Activated T-cell treated with anti-CD3 and anti-CD28 coated beads for 1 hour (primary cell): Measurements from ENCODE around the gene ADAMTS7.
"Not testable (repeated sequence)": the region's sequence is repeated elsewhere in the genome, so short reads cannot be mapped to it uniquely, and the experiment has no call there.

Source experiments
- DNase-seq: peaks from one replicate; pipeline ENCODE4 v3.0.0-alpha.2; 2020; ENCODE audit warnings: low read depth

Gene ADAMTS7

DNA sequence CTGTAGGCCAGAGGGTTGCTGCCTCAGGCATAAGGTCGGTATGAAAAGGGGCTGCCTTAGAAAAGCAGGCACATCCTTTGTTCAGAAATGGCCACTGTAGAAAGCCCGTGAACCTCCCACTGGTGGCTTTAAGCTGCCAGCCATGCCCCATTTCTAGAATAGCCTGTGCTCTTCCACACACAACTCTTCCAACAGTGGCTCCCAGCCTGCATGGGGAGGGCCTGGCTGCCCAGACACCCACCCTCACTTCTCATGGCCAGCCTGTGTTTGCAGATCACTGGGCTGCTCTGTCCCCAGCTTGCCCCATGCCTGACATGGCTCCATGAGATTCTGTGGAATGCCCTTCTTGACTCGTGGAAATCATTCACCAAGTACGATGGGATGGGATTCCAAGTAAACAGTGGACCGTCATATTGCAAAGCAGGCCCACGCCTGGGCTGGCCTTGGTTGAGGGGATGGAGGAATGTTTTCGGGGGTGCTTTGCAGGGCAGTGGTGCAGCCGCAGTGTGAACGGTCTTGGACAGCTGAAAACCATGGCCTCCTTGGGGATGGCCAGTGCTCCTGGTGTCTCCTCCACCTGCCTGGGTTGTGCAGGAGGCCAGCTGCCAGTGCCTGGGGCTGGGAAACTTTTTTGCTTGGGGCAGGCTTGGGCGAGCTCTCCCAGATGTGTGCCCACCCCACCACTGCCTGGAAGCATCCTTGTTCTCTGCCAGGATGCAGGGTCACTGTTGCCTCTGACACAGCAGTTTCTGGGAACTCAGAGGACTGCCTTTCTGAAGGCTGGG lies 57.3 kb downstream of the ADAMTS7 start:
- not testable (repeated sequence) for DNase-seq

DNA sequence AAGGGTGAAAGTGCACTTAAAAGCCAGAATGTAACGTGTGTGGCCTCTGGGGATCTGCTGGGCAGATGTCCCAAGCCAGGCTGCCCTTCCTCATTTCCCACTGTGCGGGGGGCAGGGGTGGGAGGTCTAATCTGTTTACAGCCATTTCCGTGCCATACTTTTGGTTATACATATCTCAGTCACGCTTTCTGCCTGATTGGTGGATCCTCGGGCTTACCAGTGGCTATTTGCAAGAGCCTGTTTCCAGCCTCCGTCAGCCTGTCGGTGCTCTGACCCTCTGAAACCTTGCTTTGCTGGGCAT lies 58.0 kb downstream of the ADAMTS7 start:
- not testable (repeated sequence) for DNase-seq

DNA sequence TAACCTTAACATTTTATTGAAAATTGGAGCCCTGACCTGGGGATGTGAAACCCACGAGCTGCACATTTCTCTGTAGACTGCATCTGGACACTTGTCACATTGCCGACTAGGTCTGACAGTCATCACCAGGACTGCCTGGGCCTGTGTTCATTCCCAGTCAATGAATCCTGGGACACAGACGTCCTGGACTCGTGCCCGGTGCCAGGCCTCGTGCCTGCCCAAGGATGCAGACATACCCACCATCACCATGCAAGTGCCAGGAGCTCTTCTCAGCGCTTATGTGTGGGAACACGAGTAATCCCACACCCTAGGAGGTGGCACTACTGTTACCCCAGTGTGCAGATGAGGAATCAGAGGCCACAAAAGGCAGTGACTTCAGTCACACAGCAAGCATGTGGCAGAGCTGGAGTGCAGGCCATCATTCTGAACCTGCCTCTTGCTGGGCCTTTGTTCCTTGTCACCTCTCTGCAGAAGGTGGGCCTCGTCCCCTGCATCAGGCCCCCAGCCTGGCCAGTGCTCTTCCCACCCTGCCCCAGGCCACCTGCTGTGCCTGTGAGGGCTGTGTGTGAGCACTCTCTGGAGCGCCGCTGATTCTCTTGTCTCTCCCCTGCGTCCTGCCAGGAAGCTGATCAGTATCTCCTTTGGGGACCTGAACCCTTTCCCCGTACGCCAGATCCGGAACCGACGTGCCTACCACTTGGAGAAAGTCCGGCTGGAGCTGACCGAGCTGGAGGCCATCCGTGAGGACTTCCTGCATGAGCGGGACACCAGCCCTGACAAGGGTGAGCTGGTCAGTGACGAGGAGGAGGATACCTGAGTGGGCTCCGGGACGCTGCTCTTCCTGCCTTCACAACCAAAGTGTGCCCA lies 58.5 kb downstream of the ADAMTS7 start:
- DNase-seq = no peak

DNA sequence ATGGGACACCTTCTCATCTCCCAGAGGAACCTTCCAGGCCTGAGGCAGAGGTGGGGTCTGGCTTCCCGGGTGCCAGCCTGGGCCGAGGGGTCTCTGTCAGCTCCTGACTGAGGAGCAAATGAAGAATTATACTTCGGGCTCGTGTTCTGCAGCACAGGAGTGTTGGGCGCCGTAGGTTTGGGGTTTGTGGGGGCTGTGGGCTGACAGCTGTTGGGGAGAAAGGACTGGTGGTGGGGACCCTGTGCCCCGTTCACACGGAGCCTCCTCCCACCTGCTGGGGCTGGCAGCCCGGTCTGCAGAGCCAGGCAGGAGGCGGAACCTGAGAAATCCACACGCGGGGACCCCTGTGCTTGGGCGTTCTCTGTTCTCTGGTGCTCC lies 59.7 kb downstream of the ADAMTS7 start:
- no peak for DNase-seq

DNA sequence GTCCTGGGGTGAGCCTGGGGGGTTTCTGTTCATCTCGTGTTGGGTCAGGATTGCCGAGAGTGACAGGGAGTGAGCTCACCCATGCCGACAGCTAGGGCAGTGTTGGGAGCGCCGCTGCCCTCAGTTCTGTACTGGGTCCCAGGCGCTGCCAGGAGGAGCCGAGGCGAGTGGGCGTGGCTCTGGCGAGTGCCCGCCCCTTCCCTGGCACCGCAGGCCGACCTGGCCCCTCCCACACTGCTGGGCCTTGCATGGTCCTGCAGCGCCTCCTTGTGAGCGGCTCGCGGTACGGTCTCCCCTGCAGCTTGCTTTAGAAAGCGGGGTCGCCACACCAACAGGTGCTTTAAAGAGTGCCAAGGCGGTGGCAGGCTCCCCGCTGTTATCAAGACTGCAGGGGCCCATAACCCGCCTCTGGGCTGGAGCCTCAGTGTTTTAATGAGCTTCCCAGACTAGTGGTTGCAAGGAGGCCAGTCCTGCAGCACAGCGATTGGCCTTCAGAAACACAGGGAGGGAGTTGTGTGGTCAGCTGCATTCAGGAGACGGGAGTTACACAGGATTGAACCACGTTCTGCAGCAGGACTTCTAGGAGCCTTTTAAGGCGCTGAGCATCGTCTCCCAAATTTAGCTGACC lies 60.2 kb downstream of the ADAMTS7 start:
- peak; percentile 90 for DNase-seq

DNA sequence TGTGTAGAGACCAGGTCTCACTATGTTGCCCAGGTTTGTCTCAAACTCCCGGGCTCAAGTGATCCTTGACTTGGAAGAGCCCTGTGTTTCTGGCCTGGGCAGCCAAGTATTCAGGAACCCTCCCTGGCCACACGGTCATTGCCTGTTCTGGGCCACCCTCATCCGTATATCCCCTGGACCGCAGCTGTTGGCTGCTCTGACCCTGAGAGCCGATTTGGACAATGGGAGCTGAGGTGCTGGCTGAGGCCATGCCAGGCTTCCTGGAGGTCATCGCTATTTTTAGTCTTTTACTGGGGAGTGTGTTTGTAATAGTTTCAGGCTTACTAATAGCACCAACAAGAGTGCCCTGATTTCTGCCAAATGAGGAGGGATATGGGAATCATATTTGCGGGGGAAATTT lies 60.7 kb downstream of the ADAMTS7 start:
- no peak for DNase-seq

DNA sequence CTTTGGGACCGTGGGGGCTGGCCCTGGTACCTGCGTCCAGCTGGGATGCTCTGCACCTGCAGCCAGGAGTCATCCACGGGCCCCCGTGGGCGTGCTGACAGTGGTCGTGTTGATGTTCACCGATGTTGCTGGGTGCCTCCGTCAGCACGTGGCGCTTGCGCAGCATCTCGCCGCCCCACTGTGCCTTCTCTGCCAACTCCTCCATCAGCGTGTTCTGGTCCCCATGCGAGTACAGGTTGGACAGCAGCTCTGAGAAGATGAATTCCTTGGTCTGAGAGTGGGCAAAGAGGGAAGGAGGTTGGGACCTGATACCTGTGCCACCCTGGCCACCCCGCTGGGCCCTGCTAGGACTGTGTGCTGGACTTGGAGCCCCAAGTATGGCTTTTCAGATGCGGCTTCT lies 61.4 kb downstream of the ADAMTS7 start:
- no peak for DNase-seq

DNA sequence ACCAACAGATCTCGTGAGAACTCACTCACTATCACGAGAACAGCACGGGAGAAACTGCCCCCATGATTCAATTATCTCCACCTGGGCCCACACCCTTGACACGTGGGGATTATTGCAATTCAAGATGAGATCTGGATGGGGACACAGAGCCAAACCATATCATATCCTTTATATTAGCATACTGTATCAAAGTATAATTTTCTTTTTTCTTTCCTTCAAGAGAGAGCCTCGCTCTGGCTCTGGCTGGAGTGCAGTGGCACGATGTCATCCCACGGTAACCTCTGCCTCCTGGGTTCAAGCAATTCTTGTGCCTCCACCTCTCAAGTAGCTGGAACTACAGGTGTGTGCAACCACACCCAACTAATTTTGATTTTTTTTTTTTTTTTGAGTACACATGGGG lies 63.4 kb downstream of the ADAMTS7 start:
- not testable (repeated sequence) for DNase-seq

DNA sequence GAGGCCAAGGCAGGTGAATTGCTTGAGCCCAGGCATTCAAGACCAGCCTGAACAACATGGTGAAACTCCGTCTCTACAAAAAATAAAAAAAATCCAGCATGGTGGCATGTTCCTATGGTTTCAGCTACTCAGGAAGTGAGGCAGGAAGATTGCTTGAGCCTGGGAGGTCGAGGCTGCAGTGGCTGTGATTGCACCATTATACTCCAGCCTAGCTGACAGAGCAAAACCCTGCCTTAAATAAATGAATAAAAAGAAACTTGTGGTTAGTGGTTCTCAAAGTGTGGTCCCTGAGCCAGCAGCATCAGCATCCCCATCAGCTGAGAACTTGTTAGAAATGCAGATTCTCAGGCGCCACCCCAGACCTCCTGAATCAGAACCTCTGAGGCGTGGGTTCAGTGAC lies 69.6 kb downstream of the ADAMTS7 start:
- not testable (repeated sequence) for DNase-seq

DNA sequence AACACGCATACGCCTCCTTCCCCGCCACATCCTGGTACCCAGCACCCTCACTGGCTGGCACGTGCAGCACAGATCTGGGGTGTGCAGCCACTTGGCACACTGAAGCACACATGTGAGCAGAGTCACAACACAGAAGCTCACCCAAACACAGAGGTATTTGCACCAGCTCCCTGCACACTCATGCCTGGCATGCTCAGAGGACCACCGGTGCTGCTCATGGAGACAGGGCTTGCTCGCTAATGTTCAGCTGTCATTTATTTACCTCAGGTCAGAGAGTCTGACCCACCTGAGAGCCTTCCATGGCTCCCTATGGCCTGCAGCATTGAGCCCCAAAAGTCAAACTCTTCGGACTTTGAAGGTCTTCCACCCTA lies 70.4 kb downstream of the ADAMTS7 start:
- no peak for DNase-seq

DNA sequence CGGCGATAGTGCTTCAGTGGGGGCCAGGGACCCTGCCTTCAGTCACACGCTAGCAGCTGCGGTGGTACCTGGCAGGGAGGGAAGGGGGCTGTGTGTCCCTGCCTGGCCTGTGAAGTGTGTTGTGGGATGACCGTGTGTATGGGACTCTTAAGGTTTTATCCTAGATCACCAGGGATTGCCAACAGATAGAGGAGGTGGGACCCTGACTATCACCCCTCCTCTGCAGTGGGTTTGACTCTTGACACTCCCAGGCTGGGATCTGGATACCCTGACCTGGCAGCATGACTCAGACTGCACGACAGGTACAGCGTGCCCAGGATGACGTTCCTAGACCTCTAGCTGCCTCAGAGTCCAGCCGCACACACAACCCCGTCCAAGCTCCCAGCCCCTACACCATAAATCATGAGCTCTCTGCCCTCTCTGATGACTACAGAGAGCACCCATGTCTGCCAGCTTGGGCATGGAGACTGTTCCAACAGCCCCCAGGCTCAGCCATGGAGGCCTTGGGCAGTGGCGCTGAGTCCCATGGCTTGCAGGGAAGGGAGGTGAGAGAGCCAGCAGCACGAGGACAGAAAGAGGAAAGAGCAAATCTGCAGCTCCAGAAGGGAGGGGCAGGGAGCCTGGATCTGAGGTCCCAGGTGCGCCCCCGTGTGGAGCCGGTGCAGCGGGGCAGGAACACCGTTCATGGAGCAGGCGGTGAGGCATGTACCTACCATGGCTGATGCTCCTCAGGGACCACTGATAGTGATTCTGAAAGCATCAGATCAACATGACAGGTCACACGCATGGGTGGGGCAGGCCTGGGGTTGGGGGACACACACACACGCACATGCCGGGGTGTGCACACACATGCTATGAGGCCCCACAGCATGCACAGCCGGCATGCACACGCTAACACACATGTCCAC lies 71.0 kb downstream of the ADAMTS7 start:
- DNase-seq = peak; percentile 19

DNA sequence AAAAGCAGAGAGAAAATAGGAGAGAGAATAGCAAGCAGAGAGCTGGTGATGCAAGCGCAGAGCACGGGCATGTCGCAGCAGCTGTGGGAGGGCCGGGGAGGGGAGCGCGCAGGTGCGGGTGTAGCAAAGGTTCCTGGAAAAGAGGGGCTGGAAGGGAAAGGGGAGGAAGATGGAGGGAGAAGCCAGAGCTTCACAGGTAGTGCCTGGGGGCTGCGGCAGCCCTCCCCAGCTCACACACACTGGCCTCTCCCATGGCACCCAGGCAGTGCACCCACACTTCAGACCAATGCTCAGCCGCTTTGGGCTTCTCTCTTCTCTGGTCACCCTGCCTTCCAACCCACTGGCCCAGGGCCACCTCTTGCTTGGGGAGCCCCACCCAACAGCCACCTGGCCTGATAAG lies 72.1 kb downstream of the ADAMTS7 start:
- DNase-seq = no peak

DNA sequence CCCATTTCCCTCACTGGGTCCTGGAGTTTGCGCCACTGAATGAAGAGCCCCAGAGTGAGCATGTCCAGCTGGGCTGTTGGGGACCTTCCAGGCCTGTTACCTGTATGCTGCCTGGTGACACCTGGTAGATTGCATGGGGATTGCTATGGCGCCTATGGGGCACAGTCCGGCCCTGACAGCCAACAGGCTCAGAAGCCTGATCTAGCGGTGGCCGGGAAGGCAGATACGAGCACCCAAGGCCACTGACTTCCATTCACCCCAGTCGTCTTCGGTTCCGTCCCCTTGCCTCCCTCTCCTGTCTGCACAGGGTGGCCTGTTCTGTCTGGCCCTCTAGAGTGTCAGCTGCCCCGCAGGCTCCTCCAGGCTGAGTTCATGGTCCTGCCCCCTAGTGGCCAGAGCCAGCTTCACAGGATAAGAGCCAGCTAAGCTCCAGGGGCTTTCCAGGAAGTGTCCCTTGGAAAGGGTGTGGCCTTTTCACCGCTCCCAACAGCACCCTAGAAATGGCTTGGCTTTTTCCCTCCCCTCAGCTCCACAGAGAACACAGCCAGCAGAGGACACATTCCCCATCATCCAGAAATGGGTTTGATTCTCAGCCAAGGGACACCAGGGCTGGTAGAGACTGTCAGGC lies 73.2 kb downstream of the ADAMTS7 start:
- peak; percentile 17 for DNase-seq

DNA sequence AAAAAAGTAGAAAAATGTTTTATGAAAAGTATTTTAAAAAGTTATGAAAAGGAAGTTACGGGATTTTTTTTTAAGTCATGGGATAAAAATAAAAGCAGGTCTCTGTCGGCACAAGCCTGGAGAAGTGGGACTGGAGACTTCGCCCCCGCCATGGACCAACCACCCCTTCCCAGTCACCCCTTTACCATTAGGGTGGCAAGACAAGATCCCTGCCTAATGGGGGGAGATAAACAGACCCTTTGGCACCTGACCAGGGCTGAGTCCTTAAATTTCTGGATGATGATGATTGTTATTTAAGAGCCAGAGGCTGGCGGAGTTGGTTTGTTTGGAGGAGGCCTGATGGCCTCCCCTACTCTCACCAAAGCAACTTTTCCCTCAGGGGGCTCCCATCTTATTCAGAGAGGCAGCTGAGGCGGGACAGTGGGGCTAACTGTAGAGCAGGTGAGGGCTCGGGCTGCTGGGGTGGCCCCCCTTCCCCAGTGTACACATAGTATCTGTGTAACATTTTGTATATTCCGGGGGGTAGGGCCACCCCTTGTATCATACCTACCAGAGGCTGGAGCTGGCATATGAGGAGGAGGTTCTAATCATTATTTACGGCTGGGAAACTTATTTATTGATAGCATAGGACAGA lies 74.0 kb downstream of the ADAMTS7 start:
- no peak for DNase-seq

DNA sequence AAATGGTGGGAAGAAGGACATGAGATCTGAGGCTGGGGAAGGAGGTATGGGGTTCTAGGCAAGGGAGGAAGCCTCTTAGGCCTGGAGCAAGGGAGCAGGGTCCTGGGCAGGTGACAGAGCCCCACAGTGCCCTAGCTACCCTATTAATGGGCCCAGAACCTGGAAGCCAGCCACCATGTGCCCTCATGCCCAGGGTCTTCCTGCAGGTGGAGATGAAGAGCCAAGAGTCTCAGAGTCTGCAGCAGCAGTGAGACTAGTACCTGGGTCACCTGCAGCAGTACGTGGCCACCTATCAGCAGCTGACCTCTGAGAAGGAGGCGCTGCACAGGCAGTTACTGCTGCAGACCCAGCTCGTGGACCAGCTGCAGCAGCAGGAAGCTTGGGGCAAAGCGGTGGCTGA lies 75.0 kb downstream of the ADAMTS7 start:
- not testable (repeated sequence) for DNase-seq

DNA sequence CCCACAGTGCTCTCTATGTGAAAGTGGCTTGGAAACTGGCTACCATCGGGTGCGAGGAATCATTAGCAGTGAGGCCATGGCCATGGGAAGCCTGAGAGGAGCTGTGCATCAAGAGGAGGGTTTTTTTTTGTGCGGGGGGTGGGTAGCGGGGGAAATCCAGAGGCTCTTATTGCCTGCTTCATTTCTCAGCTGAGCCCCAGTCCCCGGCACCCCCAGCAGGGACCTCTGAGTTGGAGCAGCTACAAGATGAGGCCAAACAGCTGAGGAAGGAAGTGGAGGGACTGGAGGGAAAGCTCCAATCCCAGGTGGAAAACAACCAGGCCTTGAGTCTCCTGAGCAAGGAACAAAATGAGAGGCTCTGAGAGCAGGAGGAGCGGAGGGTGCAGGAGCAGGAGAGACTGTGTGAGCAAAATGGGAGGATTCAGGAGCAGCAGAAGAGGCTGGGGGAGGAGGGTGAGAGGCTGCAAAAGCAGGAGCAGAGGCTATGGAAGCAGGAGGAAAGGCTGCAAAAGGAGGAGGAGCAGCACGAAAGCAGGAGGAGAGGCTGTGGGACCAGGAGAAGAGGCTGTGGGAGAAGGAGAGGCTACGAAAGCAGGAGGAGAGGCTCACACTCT lies 76.7 kb downstream of the ADAMTS7 start:
- no peak for DNase-seq

DNA sequence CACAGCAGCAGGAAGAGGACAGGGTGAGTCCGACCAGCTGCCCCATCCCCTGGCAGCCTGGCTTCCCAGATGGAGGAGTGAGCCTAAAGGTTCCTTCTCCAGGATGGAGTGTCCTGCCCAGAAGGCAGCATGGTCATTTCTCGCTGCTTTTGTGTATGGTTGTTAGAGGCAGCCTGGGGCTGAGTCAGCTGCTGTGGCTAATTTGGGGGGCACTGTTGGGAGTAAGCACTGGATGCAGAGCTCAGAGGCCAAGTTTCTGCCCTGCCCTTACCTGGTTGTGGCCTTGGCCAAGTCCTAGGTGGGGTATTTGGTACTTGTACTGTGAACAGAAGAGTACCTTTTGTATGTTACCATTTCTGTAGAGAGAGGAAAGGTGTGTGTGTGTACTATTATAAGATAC lies 78.6 kb downstream of the ADAMTS7 start:
- no peak for DNase-seq

DNA sequence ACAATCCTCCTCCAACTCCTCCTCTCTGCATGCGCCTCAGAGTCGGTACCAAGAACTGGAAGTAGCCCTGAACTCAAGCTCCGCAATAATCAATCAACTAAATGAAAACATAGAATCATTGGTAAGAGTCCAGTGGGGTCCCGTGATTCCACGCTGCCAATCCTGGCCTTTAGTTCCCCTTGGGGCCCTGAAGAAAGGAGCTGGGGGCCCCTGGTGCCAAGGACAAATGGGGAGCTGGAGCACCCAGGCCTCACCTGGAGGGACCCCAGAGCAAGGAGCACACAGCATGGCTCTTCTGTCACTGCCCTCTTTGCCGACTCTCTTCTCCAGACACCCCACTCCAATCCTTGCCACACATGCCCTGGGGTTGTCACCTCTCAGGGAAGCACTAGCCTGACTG lies 80.3 kb downstream of the ADAMTS7 start:
- no peak for DNase-seq

DNA sequence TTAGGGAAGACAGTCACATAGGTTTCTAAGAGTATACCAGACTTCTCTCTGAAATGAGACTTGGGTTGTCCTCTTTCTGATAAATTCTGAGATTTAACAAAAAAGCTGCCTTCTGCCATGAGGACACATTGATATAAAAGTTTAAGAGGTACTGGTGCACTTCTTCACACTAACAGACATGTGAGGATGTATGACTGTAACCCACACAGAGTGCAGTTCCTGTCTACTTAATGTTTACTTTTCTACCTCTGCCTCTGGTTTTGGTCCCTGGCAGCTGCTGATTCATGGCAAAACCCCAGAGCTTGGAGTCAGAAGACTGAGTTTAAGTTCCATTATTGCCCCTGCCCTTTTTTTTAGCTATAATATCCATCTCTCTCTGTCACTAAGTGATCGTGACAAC lies 82.8 kb downstream of the ADAMTS7 start:
- not testable (repeated sequence) for DNase-seq

DNA sequence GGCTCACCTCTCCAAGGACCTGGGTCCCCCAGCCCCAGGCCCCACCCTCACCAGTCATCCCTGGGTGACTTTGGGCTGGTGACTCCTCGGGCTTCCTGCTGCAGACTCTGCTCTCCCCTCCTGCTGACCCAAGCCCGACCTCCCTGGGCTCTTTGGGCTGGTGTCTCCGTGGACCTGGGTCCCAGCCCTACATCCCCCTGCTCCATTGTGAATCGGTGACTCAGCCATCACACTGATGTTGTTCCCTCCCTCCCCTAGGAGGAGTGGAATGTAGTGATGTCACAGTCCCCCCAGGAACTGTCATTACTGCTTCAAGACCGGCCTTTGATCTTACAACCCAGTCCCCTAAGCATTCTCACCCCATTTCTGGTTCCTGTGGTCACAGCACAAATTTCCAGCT lies 83.7 kb downstream of the ADAMTS7 start:
- DNase-seq = no peak
